T follicular helper cell (primary cell): ENCODE measurements around the gene ICAM5.
"Not testable (repeated sequence)": the region's sequence is repeated elsewhere in the genome, so short reads cannot be mapped to it uniquely, and the experiment has no call there.

Experiments
- DNase-seq: peaks from one replicate; pipeline ENCODE4 v3.0.0-alpha.2; 2020; ENCODE audit warnings: low read depth

The ICAM5 gene

DNA sequence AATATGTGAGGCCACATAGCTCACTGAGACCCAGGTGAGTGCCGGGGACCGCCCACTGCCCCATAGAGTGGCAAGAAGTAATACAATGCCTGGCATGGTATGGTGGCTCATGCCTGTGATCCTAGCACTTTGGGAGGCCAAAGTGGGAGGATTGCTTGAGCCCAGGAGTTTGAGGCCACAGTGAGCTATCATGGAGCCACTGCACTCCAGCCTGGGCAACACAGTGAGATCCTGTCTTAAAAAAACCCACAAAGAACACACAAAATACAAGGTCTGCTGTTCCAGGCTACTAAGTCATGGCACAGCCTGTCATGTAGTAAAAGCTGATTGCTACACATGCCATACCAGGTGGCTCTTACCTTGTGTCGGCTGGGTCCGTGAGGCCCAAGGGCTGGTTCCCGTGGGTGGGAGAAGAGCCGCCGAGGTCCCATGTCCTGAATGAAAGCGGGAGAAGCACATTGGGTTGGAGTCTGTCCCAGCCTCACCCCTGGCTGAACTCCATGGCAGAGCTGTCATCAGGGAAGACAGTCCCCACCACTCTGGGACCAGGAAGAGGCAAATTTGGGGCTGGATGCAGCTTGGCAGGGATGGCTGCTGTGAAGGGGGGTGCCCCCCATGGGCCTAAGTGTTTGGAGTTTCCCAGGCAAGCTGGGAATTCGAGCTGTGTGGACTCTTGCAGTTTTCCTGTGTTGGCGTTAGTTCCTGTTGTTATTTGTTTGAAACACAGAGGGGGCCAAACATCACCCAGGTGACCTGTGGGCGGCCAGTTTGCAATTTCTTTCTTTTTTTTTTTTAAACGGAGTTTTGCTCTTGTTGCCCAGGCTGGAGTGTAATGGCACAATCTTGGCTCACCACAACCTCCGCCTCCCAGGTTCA is 29.3 kb downstream of the ICAM5 start:
- no peak for DNase-seq

DNA sequence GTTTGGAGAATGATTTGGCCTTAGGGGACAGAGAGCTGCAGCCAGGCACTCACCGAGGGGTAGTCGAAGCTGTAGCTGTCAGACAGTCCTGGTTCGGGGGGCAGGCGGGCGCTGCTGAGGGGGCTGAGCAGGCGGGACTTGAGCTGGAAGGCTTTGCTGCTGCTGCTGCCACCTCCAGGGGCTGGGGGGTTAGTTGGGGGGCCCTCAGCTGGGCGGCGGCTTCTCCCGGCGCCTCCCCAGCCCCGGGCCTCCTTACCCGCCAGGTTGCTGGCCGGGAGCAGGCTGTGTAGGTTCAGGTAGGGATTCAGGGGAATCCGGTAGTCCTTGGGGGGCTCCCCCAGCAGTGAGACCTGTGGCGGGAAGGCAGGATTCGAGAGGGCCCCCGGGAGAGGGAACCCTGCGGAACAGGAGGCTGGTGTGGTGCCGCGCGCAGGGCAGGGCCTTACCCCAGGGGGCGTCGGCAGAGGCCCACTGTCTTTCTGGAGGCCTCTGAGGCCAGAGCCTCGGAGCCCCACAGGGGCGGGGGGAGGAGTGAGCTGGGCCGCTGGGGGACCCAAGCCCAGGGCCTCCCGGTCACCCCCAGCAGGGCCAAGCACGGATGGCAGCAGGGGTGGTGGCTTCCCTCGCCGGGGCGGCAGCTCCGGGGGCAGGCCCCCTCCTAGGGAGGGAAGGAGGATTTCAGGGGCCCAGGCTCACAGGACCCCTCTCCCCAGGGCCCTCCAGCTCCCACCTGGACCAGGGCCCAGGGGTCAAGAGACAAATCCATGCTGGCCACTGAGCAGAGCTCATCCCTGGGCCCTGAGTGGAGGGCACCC is 31.1 kb downstream of the ICAM5 start:
- DNase-seq = no peak

DNA sequence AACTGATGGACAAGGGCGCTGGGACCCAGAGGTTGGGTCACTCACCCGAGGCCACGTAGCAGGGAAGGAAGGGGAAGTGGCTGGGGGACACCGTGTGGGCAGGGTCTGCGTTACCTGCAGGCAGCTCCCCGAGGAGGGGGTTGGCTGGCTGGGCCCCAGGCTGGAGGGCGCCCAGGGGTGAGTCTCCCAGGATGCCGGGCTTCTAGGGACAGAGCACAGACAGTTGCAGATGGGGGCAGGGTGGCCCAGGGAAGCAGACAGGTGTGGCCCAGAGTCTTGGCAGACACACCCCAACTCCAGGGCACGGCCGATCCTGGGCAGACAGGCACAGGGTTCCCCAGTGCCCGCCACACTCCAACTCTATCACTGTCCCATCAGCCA is 31.7 kb downstream of the ICAM5 start:
- no peak for DNase-seq

DNA sequence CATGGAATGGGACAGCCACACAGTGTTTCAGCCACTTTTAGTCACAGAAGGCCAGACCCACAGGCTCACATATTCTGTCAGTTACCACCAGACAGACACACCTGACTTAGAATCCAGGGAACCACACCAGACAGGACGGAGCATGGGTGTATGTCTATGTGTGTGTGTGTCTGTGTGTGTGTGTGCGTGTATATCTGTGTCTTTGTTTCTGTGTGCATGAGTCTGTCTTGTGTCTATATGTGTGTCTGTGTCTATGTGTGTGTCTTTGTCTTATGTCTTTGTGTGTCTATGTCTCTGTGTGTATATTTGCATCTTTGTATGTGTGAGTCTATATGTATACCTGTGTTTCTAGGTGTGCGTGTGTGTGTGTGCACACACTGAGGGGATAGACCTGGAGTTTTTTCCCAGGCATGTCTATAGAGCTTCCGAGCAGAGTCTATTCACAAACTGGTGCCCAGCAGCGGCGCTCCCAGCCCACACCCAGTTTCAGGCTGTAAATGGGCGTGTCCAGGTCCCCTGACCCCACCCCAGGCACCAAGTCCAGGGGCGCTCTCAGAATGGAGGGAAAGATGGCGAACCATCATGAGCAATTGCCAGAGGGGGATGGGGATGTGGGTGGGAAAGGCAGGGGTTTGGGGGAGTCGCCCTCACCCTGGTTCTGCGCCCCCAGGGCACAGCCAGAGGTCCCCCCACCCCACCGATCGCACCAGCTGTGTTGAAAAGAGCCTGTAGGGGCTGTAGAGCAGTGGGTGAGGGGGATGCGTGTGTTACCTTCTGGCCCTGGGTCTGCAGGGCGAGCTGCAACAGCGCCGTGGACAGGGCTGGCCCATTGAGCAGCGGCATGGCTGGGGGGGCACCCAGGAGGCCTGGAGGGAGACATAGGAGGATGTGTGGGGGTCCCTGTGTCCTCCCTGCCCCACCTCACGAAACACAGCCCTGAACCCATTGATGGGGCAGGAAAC is 32.4 kb downstream of the ICAM5 start:
- DNase-seq = no peak

DNA sequence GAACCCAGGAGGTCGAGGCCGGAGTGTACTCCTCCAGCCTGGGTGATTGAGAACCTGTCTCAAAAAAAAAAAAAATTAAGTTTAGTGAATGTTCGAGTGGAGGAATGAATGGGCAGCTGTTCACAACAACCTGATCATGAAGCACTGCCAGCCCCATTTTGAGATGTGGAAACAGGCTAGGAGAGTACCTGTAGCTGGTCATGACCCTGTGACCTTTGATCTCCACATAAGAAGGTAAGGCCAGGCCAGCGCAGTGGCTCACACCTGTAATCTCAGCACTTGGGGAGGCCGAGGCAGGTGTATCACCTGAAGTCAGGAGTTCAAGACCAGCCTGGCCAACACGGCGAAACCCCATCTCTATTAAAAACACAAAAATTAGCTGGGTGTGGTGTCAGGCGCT is 36.0 kb downstream of the ICAM5 start:
- no peak for DNase-seq

DNA sequence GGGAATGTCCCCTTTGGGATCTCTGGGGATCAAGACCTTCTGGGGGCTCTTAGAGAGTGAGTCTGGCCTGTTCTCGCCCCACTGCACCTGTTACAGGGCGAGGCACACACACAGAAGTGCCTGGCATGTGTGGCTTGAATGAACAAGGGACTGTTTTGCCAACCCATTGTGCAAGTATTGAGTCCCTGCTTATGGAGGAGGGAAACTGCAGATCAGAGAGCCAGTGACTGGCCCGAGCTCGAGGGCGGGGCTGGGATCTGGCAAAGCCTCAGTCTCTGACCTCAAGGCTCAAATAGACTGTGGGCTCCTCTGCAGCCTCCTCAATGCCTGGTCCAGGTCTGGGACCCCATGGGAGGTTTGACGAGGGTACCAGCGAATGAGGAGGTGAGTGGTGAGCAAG is 38.0 kb downstream of the ICAM5 start:
- DNase-seq = no peak

DNA sequence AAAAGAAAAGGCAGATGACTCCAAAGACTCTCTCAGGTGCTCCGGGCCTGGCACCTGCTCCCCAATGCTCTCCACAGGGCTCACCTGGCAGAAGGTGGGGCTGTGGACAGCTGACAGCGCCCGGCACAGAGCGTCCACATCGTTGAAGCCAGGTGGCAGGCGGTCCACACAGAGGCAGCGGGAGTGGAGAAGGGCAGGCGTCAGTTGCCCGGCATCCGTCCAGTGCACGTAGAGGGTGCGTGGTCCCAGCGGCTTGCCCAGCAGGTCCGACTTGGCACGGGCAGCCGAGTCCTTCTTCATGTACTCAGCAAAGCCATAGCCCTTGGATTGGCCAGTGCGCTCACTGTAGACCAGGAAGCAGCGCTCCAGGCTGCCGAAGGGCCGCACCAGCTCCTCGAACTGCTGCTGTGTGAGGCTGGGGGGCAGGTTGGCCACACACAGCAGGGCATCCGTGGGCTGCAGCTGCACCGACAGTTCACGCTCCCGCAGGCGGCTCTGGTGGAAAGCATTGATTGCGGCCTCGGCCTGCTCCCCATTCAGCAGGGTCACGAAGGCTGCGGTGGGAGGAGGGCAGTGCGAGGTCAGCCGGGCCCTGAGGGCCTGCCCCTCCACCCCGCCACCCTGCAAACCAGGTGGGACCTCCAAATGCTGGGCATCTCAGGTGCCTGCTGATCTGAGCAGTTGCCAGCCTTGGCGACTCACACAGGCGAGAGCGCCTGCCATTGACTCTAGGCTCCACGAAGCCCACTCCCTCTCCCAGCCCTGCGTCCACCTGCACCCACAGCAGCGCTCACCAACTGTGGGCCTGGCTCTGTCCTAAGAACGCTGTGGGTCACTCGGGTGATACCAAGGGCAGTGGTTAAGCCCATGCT is 39.0 kb downstream of the ICAM5 start:
- DNase-seq = no peak

DNA sequence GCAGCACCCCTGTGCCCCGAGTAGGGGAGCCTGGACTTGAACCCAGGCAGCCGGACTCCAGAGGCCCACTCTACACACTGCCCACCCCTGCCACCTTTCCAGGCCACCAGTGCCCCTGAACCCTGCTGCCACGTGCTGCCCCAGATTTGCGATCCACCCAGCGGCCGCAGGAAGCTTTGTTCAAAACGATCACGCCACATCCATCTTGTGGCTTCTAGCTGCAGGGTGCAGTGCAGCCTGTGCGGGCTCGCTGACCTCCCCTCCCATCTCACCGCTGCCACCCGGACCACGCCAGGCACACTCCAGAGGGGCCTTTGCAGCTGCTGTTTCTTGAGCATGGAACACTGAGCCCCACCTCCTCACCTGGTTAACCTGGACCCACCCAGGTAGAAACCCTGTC is 39.8 kb downstream of the ICAM5 start:
- DNase-seq = no peak

DNA sequence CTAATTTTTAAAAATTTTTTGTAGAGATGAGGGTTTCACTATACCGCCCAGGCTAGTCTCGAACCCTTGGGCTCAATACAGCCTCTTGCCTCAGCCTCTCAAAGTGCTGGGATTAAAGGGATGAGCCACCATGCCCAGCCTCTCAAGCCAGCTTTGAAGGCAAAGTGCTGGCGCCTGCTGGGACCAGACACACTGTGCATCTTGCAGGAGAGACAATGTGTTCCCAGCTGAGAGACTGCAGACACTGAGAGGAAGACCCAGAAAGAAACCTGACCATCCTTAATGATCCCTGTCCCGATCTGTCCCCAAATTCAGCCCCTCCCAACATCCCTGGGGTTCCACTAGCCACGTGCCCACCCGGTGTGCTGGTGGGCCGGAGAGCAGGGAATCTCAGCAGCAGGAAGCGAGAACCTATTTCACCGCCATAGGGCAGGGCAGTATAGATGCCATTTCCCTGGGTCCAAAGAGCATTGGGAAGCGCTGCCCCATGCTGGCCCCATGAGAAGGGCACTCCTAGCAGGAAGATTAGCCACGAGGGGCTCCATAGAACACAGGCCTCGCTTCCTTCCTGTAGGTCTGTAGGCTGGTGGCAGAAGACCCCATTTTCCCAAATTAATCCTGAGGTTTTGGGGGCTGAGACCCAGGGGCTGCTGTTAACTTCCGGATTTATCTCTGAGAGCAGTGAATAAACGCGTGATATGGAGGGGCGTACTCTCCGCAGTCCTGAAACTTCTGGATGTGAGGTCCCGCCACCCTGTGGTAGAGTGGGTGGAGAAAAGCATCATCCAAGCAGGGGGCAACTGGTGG is 42.6 kb downstream of the ICAM5 start:
- DNase-seq = no peak

DNA sequence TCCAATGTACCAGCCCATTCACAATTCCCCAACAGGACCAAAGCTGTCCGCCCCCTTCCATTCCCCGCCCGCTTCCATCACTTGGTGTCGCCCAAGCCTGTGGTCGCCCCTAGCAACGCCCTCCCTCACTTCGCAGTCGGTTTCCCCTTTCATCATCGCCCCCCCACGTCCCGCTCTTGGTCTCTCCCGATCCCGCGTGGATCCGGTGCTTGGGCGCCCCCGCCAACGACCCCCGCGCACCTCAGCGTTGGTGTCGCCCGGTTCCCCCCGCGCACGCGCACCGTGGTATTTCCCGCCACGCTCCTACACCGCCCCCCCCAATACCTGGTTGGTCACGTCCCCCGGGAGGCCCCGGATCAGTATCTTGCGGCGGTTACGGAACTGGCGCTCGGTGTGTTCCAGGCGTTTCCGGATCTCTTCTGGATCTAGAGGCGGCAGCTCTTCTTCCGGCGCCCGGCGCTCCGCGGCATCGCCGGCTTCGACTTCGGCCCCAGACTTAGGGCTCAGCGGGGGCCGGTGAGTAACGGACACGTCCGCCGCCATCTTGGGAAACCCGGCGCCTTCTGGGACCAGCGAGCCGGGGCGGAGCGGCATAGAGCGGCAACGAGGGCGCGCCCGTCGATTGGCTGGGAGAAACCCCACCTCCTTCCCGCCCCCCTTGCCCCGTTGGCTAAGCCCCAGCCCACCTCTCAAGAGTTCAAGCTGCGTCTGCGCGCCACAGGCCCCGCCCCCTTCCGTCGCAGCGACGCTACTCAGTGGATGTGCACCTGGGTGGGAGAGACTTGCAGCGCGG is 43.4 kb downstream of the ICAM5 start, which contains the start of gene RAVER1:
Gene RAVER1, minus strand, starts transcription at position 565 of the 793 bp plus-strand sequence. Its CDS starts 22 bp downstream, at position 543.
- peak; percentile 97 for DNase-seq

DNA sequence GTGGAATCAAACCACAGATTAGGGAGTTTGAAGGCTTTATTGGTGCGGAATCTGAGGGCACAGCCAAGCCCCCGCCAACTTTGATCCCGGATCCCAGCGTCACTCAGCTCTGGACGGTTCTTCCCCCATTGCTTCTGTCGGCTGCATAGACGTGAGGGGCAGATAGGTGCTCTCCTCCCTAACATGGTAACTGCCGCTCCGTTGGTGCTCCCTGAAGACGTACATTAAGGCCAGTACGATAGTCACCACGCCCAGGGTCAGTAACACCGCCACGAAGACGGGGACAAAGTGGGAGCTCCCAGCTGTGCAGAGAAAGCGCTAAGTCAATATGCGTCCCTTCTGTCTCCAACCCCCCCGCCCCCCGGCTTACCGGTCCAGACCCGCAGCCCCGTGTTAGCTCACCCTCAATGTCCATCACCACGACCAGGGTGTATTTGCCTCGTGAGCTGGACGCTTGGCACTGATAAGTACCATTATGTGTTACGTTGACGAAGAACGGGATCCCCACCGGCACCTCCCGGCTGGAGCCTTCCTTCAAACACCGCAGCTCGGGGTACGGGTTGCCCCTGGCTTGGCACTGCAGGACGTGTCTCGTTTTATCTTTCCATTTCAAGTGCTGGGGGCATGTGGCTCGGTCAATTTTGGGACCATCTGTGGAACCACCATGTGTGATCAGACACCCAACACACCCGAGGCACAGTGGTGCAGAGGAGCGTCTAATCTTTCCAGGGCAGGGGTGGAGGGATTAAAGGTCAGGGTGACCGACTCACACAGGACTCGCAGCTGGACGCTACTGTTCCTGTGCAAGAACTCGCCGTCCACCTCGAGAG is 44.2 kb downstream of the ICAM5 start:
- no peak for DNase-seq

DNA sequence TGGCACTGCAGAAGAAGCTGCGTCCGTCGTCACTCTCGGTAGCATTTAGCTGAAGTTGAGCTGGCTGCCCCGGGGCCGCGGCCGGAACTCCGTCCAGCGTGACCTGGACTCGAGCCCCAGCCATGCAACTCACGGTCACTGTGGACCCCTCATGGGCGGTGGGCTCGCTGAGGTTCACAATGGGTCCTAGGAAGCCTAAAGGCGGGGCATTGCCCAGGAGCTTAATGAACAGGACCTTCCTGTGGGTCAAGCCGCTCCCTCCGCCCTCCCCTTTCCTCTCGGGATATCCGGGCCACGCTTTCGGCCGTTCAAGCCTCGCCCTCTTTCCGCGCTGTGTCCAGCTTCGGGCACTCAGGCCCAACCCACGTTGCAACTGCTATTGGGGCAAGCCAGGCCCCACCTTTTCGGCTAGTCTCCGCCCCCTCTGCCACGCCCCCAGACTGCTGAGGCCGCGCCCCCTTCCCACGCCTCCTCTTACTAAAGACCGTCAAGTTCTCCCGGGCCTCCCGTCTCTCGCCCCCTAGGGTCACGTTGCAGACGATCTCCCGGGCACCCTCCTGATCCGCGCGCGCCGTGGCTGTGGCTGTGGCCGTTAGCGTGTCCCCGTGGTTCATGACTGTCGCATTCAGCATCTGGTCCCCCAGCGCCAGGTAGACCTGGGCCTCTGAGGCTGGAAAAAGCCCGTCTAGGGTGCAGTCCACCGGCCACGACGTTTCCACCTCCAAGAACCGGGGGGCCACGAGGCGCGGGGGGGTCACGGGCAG is 45.0 kb downstream of the ICAM5 start:
- peak; percentile 14 for DNase-seq

DNA sequence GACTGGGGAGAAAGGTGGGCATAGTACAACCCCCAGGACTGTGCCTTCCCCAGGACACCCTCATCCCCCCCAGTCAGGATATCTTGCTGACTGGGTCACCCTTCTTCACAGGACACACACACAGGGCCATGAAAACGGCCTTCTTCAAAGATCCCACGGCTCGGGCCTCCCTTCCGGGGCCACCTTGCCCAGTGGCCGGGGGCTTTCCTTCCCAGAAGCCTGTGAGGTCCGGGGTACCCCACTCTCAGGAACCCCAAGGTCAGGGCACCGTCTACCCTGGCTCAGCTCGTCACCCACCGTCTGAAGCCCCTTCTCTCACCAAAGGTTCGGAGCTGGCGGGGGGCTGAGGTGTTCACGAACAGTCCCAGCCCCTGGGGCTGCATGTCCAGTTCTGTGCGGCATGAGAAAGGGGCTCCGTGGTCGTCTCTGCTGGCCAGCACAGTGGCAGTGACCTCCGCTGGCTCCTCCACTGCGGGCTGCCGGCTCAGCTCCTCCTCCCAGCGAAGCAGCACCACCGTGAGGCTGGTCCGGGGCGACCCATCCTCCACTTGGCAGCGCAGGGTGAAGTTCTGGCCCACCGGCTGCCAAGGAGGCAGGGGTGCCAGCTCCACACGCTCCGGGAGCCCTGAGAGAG is 45.7 kb downstream of the ICAM5 start:
- no peak for DNase-seq

DNA sequence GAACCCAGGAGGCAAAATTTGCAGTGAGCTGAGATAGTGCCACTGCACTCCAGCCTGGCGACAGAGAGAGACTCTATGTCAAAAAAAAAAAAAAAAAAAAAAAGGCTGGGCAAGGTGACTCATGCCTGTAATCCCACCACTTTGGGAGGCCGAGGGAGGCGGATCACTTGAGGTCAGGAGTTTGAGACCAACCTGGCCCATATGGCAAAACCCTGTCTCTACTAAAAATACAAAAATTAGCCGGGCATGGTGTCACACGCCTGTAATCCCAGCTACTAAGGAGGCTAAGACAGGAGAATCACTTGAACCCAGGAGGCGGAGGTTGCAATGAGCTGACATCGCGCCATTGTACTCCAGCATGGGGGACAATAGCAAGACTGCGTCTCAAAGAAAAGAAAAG is 47.0 kb downstream of the ICAM5 start:
- not testable (repeated sequence) for DNase-seq

DNA sequence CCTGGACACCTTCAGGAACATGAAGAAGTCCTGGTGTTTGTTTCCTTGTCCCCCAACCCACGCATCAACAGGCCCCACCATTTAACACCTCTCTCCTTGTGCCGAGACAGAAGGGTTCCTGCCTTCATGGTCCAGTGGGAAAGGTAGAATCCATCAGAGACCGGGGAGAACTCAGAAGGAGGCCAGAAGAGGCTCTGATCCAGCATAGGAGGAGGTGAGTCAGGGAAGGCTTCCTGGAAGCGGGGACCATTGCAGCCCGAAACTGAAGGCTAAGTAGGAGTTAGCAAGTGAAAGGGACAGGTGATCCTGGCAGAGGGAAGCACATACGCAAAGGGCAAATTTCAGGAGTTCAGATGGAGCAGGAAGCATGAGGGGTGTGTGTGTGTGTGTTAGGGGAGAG is 49.2 kb downstream of the ICAM5 start:
- no peak for DNase-seq

DNA sequence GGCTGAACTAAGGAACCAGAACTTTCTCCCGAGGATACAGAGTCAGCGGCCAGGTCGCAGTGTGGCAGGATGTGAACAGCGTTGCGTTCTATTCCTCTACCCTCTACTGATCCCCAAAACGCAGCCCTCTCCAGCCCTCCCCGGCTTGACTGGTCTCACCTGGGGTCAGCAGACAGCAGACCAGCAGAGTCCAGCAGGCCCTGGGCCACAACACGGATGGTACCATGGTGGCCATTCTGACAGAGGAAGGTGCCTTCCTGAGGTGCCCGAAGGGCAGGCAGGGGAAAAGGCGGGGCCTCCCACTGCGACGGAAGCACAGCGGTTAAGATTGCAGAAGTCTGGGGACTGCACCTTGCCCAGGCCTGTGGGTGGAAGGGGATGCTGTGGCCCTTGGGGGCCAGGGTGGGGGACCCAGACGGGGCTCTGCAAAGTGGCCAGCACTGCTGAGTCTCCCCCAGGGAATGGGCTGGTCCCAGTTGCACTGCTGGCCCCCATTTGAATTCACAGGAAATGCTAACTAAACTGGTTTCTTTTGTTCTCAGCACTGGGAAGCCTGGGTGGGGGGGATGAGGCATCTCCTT is 49.7 kb downstream of the ICAM5 start, which contains the start of gene ICAM3:
Gene ICAM3, minus strand, starts transcription at position 245 of the 581 bp plus-strand sequence. Its CDS starts 10 bp downstream, at position 235.
- DNase-seq = peak; percentile 22
